Measurements from ENCODE around the gene MEPCE.
"Not testable (repeated sequence)": the region's sequence is repeated elsewhere in the genome, so short reads cannot be mapped to it uniquely, and the experiment has no call there.

MEPCE gene

GRCh38 chr7:100429637-100430492, at the start of gene MEPCE:
MEPCE (plus strand) TSS chr7:100429831; CDS start chr7:100430019, 188 bp downstream.
- peak; percentile 81 for DNase-seq

- no peak for DNase-seq
Measured at GRCh38 chr7:100380196-100380595, 49.4 kb upstream of the MEPCE start.

GRCh38 chr7:100381531-100382233, 47.9 kb upstream of the MEPCE start:
- DNase-seq = not testable (repeated sequence)

- peak; percentile 21 for DNase-seq
Measured at GRCh38 chr7:100382234-100382853, 47.3 kb upstream of the MEPCE start.

GRCh38 chr7:100384628-100385294, 44.9 kb upstream of the MEPCE start:
- no peak for DNase-seq

- no peak for DNase-seq
Measured at GRCh38 chr7:100386940-100387339, 42.7 kb upstream of the MEPCE start.

- DNase-seq = no peak
Measured at GRCh38 chr7:100387695-100388094, 41.9 kb upstream of the MEPCE start.

- no peak for DNase-seq
Measured at GRCh38 chr7:100389437-100390088, 40.1 kb upstream of the MEPCE start.

- DNase-seq = no peak
Measured at GRCh38 chr7:100390286-100391009, 39.2 kb upstream of the MEPCE start.

- DNase-seq = no peak
Measured at GRCh38 chr7:100393233-100393905, 36.3 kb upstream of the MEPCE start.

- DNase-seq = no peak
Measured at GRCh38 chr7:100394077-100394476, 35.6 kb upstream of the MEPCE start.

- no peak for DNase-seq
Measured at GRCh38 chr7:100396421-100396982, 33.1 kb upstream of the MEPCE start.

- DNase-seq = no peak
Measured at GRCh38 chr7:100397315-100398081, 32.1 kb upstream of the MEPCE start.

- no peak for DNase-seq
Measured at GRCh38 chr7:100398239-100398638, 31.4 kb upstream of the MEPCE start.

GRCh38 chr7:100400041-100400440, 29.6 kb upstream of the MEPCE start:
- DNase-seq = no peak

- DNase-seq = no peak
Measured at GRCh38 chr7:100400656-100401055, 29.0 kb upstream of the MEPCE start.

GRCh38 chr7:100401811-100402210, 27.8 kb upstream of the MEPCE start:
- DNase-seq = no peak

GRCh38 chr7:100402241-100402640, 27.4 kb upstream of the MEPCE start:
- no peak for DNase-seq

GRCh38 chr7:100406767-100407166, 22.9 kb upstream of the MEPCE start:
- DNase-seq = peak; percentile 78
